WTC11 (cell line): ENCODE data around the gene TMIE. TPM values are rescaled to one million over a fixed set of nuclear protein-coding genes. Genes with fewer than 3 reads are reported as not detected.

Experiments used
- ATAC-seq: fragments of 200-7000 bp; cut with Tn5 transposase; 2 replicates; pipeline ENCODE4 v1.10.0; 2021; ENCODE audit warnings: mild to moderate bottlenecking, moderate library complexity
- CTCF ChIA-PET: fragments of 300-600 bp; sonication (Branson Sonifier 250); formaldehyde crosslinking; loops from one replicate; lab custom pipeline; 2021; ENCODE audit warnings: antibody characterized with exemption; lab: Charles Lee
- POLR2A ChIA-PET: fragments of 350-600 bp; sonication (Branson Sonifier 250); formaldehyde crosslinking; loops from one replicate; lab custom pipeline; 2021; ENCODE audit warnings: antibody characterized with exemption; lab: Charles Lee
- DNase-seq: peaks from one replicate; pipeline ENCODE4 v3.0.0; 2021; ENCODE audit warnings: low spot score
- H3K27ac Mint-ChIP-seq: 2 replicates; pipeline ENCODE4 v1.8.0; 2021; ENCODE audit warnings: mixed read lengths
- H3K27me3 Mint-ChIP-seq: 2 replicates; pipeline ENCODE4 v1.8.0; 2021; ENCODE audit warnings: low read depth, mild to moderate bottlenecking, moderate library complexity, mixed read lengths
- H3K36me3 Mint-ChIP-seq: 2 replicates; pipeline ENCODE4 v1.8.0; 2021; ENCODE audit warnings: mixed read lengths
- H3K4me1 Mint-ChIP-seq: 2 replicates; pipeline ENCODE4 v1.8.0; 2022; ENCODE audit warnings: mixed read lengths
- H3K4me3 Mint-ChIP-seq: 2 replicates; pipeline ENCODE4 v1.8.0; 2021; ENCODE audit warnings: mild to moderate bottlenecking, moderate library complexity, mixed read lengths
- H3K9me3 Mint-ChIP-seq: 2 replicates; pipeline ENCODE4 v1.8.0; 2021; ENCODE audit warnings: mixed read lengths
- CBFB ChIP-seq: sonication (generic); formaldehyde crosslinking; IDR thresholded peaks from 2 replicates; pipeline ENCODE4 v1.8.1; 2022; ENCODE audit warnings: mild to moderate bottlenecking, low read depth, missing genetic modification reagents
- CREM ChIP-seq: sonication (generic); formaldehyde crosslinking; IDR thresholded peaks from 2 replicates; pipeline ENCODE4 v1.8.1; 2022; ENCODE audit warnings: mild to moderate bottlenecking, missing genetic modification reagents, moderate library complexity
- ESRRA ChIP-seq: sonication (generic); formaldehyde crosslinking; IDR thresholded peaks from 2 replicates; pipeline ENCODE4 v1.8.1; 2022; ENCODE audit warnings: mild to moderate bottlenecking, missing genetic modification reagents, borderline replicate concordance
- ETV6 ChIP-seq: sonication (generic); formaldehyde crosslinking; IDR thresholded peaks from 2 replicates; pipeline ENCODE4 v1.8.1; 2022; ENCODE audit warnings: mild to moderate bottlenecking, missing genetic modification reagents
- FOXK1 ChIP-seq: sonication (generic); formaldehyde crosslinking; IDR thresholded peaks from 2 replicates; pipeline ENCODE4 v1.8.0; 2022; ENCODE audit warnings: mild to moderate bottlenecking, moderate library complexity, missing genetic modification reagents
- HMGA2 ChIP-seq: fragments of 250-450 bp; sonication (Bioruptor Pico); IDR thresholded peaks from 2 replicates; pipeline ENCODE4 v1.4.0; 2021; ENCODE audit warnings: mild to moderate bottlenecking, moderate library complexity
- IRF2 ChIP-seq: sonication (generic); formaldehyde crosslinking; IDR thresholded peaks from 2 replicates; pipeline ENCODE4 v1.8.0; 2022; ENCODE audit warnings: low read depth, missing genetic modification reagents, borderline replicate concordance
- MYBL2 ChIP-seq: sonication (generic); formaldehyde crosslinking; IDR thresholded peaks from 2 replicates; pipeline ENCODE4 v1.8.1; 2023; ENCODE audit warnings: mild to moderate bottlenecking, moderate library complexity, missing genetic modification reagents
- PRDM15 ChIP-seq: sonication (generic); formaldehyde crosslinking; IDR thresholded peaks from 2 replicates; pipeline ENCODE4 v1.8.0; 2022; ENCODE audit warnings: missing genetic modification reagents
- PRRX2 ChIP-seq: fragments of 250-450 bp; sonication (Bioruptor Pico); IDR thresholded peaks from 2 replicates; pipeline ENCODE4 v1.8.0; 2021; ENCODE audit warnings: mild to moderate bottlenecking
- SMAD3 ChIP-seq: sonication (generic); formaldehyde crosslinking; IDR thresholded peaks from 2 replicates; pipeline ENCODE4 v1.8.0; 2022; ENCODE audit warnings: missing genetic modification reagents, mild to moderate bottlenecking, borderline replicate concordance
- TEAD1 ChIP-seq: sonication (generic); formaldehyde crosslinking; IDR thresholded peaks from 2 replicates; pipeline ENCODE4 v1.8.0; 2022; ENCODE audit warnings: mild to moderate bottlenecking, missing genetic modification reagents
- ZNF121 ChIP-seq: sonication (generic); formaldehyde crosslinking; IDR thresholded peaks from 2 replicates; pipeline ENCODE4 v1.8.0; 2023; ENCODE audit warnings: missing genetic modification reagents
- ZNF423 ChIP-seq: fragments of 250-450 bp; sonication (Bioruptor Pico); IDR thresholded peaks from 2 replicates; pipeline ENCODE4 v2.1.2; 2022; ENCODE audit warnings: mild to moderate bottlenecking, moderate library complexity
- ZNF532 ChIP-seq: fragments of 250-450 bp; sonication (Bioruptor Pico); IDR thresholded peaks from 2 replicates; pipeline ENCODE4 v1.9.0; 2021; ENCODE audit warnings: mild to moderate bottlenecking, borderline replicate concordance
- total RNA-seq: library from RNA; stranded (reverse); gene quantifications from 3 replicates; pipeline ENCODE4 v1.2.3, GENCODE V29; 2021
- TF ChIP-seq, protein P1 (sequence below): fragments of 250-450 bp; sonication (Bioruptor Pico); IDR thresholded peaks from 2 replicates; pipeline ENCODE4 v1.9.0; 2021; ENCODE audit warnings: moderate library complexity, mild to moderate bottlenecking, inconsistent platforms, borderline replicate concordance

The TMIE gene
- total RNA-seq, 1 experiment from 2014 or later, result 0.57 TPM

DNA sequence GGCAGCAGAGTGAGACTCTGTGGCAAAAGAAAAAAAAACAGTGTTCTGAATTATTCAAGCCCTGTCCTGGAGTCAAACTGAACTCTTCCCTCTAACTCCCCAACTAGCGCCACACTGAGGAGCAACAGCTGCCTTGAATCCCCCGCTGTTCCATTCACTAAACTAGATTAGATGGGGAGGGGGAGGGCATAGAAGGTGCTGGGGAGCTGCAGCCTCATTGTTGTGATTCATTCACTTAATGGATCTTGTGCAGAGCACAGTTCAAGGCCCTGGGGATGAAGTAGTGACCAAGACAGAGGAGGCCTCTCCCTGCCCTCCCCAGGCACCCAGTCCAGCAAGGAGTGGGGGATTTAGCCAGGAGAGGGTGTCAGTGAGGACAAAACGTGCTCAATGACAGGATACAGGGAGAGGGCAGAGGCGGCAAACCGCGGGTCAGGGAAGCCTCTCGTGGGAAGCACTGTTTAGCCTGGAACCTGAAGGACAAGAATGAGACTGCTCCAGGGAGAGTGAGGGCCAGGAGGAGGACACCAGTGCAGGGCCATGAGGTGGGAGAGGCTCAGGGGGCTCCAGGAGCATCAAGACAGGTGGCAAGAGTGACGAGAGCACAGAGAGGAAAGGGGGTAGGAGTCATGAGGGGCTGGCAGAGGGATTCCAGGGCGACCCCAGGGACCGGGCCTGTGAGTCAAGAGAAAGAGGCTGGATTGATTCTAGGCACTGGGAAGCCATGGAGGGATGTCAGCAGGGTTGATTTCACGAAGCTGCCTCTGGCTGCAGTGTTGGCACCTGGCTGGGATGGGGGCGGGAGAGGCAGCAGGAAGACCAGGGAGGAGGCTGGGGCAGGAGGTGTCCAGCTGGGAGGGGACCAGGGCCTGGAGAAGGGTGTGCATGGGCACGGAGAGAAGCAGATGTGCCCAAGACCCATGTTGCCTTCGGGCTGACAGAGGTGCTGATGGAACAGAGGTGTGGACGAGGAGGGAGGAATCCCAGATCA lies 39.1 kb upstream of the TMIE start:
- no peak overlapping the region for H3K27ac Mint-ChIP-seq
- H3K9me3 Mint-ChIP-seq, result 0 out of 2 replicates have a peak, but pooled peaks cover 3% of the 10 kb centered on the region
- H3K4me1 Mint-ChIP-seq, result peaks cover 60% of the 10 kb centered on the region
- ATAC-seq, result peak; percentile 31
- no peaks in the 10 kb centered on the region for H3K36me3 Mint-ChIP-seq
- CTCF ChIA-PET, result interaction anchor here (0.8 to 5.5 kb wide), 18 partner anchors 8 to 274 kb away, joined by 3 to 33 read pairs (median 4); partner anchors contain the start of gene ALS2CL
- TF ChIP-seq, protein P1, sequence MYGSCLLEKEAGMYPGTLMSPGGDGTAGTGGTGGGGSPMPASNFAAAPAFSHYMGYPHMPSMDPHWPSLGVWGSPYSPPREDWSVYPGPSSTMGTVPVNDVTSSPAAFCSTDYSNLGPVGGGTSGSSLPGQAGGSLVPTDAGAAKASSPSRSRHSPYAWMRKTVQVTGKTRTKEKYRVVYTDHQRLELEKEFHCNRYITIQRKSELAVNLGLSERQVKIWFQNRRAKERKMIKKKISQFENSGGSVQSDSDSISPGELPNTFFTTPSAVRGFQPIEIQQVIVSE (CRISPR knock-in tag), result no peak
- TF ChIP-seq ZNF423 (0 out of 2 replicates have a peak, but pooled peaks have one; percentile 16), PRDM15 (CRISPR knock-in tag) (no peak), ZNF121 (CRISPR knock-in tag) (peak; percentile 83), IRF2 (no peak), PRRX2 (CRISPR knock-in tag) (no peak), CREM (CRISPR knock-in tag) (no peak), ETV6 (CRISPR knock-in tag) (0 out of 2 replicates have a peak, but pooled peaks have one; percentile 59), TEAD1 (no peak), FOXK1 (CRISPR knock-in tag) (no peak), SMAD3 (CRISPR knock-in tag) (no peak), ESRRA (CRISPR knock-in tag) (no peak), CBFB (CRISPR knock-in tag) (0 out of 2 replicates have a peak, but pooled peaks have one; percentile 47), HMGA2 (CRISPR knock-in tag) (no peak), ZNF532 (CRISPR knock-in tag) (no peak), MYBL2 (CRISPR knock-in tag) (no peak)
- DNase-seq, result no peak
- H3K27me3 Mint-ChIP-seq, result no peaks in the 10 kb centered on the region; the same call in 1 of the 2 replicates
- POLR2A ChIA-PET, result interaction anchor here (0.6 kb wide), 1 partner anchor 559 kb away, joined by 4 read pairs; no protein-coding TSS in a partner anchor
- H3K4me3 Mint-ChIP-seq, result peak overlapping the region; percentile 2; the same call in 1 of the 2 replicates
